Measurements from ENCODE around the gene PNMA1. TPM values are rescaled to one million over a fixed set of nuclear protein-coding genes. Genes with fewer than 3 reads are reported as not detected.

The PNMA1 gene
- total RNA-seq, 4 donors from 2014 or later, result 4.6 to 8.5 (median 6.6) TPM

DNA sequence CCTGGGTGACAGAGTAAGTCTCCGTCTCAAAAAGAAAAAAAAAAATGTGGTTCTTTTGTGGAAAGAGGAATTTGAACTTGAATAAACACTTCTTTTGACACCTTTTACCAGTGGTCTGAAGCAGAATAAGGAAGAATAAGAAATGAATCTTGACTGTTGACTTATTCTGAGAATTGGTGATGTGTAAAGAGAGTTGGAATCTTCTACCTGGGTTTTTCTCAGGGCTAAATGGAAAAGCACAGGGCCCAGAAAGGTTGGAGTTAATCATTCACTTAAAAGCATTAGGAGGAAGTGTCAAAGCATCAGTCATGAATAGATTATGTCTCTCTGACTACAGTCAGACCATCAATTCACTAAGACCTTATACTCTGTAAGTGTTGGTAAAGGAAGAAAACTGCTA is 13.9 kb downstream of the PNMA1 start:
- WGBS, 2 donors, result 0 to 89% methylated on average over 1 of the region's 1 CpG
- intact Hi-C loops (cut with DNase I; ENCODE audit: low total_unique reads), result no loop called here
- no peak for TF ChIP-seq POLR2A (IDR thresholded peaks at IDR 0.05)
- TF ChIP-seq, protein P1, sequence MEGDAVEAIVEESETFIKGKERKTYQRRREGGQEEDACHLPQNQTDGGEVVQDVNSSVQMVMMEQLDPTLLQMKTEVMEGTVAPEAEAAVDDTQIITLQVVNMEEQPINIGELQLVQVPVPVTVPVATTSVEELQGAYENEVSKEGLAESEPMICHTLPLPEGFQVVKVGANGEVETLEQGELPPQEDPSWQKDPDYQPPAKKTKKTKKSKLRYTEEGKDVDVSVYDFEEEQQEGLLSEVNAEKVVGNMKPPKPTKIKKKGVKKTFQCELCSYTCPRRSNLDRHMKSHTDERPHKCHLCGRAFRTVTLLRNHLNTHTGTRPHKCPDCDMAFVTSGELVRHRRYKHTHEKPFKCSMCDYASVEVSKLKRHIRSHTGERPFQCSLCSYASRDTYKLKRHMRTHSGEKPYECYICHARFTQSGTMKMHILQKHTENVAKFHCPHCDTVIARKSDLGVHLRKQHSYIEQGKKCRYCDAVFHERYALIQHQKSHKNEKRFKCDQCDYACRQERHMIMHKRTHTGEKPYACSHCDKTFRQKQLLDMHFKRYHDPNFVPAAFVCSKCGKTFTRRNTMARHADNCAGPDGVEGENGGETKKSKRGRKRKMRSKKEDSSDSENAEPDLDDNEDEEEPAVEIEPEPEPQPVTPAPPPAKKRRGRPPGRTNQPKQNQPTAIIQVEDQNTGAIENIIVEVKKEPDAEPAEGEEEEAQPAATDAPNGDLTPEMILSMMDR (IDR thresholded peaks at IDR 0.05), result no peak
- no peak for DNase-seq (ENCODE audit: low spot score in 2 of 2)
- no peak overlapping the region for H3K4me3 ChIP-seq (ENCODE audit: low read depth, poor library complexity, severe bottlenecking)

DNA sequence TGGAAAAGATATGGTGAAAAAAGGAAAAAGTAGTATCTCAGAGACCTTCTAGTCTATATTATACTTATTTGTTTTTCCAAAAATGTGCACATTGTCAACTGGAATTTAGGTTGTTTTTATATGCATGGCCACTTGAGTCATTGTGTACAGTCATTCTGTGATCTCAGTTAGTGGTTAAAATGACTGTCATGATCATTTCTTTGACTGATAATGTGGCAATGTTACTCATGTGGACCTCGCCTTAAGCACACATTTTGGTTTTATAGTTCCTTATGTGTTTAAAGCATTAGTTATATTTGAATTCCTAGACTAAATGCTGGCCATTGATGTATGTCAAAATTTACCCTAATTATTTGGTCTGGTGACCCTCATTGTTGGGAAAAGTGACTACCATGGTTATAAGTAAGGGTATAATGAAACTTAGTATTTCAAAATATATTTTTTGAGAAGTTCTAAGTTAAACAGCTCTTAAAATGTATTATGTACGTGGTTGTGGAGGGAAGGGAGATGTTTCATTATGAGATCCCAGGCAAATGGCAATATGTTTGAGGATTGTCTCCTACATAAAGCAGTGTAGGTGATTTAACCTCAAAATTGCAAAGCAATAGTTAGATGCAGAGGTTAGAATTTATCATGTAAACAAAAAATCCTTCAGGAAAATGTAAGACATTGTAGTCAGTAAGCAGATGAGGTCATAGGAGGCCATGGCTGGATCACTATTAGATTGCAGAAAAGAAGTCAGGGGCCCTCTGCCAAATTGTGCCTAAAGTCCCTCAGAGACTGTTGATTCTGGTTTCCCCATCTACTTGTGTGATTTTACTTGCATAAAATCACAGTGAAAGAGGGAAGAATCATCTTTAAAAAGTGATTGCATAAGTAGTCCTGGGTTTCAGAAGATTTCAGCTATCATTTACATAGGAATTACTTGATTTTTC is 17.5 kb downstream of the PNMA1 start:
- H3K4me3 ChIP-seq (ENCODE audit: low read depth, poor library complexity, severe bottlenecking), result no peak overlapping the region
- 85 to 91% methylated on average over 2 of the region's 2 CpGs for WGBS, 2 donors
- intact Hi-C loops (cut with DNase I; ENCODE audit: low total_unique reads), result no loop called here
- TF ChIP-seq, protein P1 (IDR thresholded peaks at IDR 0.05), result no peak
- TF ChIP-seq POLR2A (IDR thresholded peaks at IDR 0.05), result no peak
- DNase-seq (ENCODE audit: low spot score in 2 of 2), result no peak

DNA sequence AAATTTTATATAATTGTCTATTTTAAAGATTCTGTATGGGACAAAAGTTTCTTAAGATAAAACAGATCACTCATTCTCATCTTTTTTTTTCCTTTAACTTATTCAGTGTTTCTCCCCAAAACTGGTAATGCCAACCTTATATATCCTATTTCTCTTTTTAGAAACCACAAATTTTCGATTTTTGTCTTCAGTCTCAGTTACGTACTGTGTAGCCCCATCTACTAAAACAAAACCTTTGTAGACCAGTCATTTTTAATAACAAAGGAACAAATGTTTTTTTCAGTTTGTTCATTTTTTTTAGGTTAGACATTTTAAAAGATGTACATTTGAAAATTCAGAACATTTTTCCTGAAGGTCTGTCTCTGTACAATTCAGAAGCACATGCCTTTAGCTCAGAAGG is 18.2 kb downstream of the PNMA1 start:
- no peak for TF ChIP-seq POLR2A (IDR thresholded peaks at IDR 0.05)
- TF ChIP-seq, protein P1 (IDR thresholded peaks at IDR 0.05), result no peak
- no peak for DNase-seq (ENCODE audit: low spot score in 2 of 2)
- H3K4me3 ChIP-seq (ENCODE audit: low read depth, poor library complexity, severe bottlenecking), result no peak overlapping the region
- 83 to 92% methylated on average over 2 of the region's 2 CpGs for WGBS, 2 donors
- intact Hi-C loops (cut with DNase I; ENCODE audit: low total_unique reads), result no loop called here

DNA sequence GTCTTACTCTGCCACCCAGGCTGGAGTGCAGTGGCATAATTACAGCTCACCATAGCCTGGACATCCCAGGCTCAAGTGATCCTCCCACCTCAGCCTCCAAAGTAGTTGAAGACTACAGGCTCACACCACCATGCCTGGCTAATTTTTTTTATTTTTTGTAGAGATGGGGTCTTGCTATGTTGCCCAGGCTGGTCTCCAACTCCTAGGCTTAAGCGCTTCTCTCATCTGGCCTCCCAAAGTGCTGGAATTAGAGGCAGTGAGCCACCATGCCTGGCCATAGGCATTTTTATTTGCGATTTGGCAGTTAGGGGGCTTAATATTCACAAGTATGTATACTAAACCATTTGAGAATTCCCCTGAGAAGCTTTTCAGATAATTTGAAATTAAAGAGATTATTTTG is 19.1 kb downstream of the PNMA1 start:
- intact Hi-C loops (cut with DNase I; ENCODE audit: low total_unique reads), result no loop called here
- DNase-seq (ENCODE audit: low spot score in 2 of 2), result no peak
- TF ChIP-seq POLR2A (IDR thresholded peaks at IDR 0.05), result no peak
- TF ChIP-seq, protein P1 (IDR thresholded peaks at IDR 0.05), result no peak
- 94 to 96% methylated on average over 2 of the region's 2 CpGs for WGBS, 2 donors
- no peak overlapping the region for H3K4me3 ChIP-seq (ENCODE audit: low read depth, poor library complexity, severe bottlenecking)

- no peak for TF ChIP-seq POLR2A (IDR thresholded peaks at IDR 0.05)
- TF ChIP-seq, protein P1 (IDR thresholded peaks at IDR 0.05), result no peak
- intact Hi-C loops (cut with DNase I; ENCODE audit: low total_unique reads), result no loop called here
- no peak overlapping the region for H3K4me3 ChIP-seq (ENCODE audit: low read depth, poor library complexity, severe bottlenecking)
- 92 to 97% methylated on average over 2 of the region's 2 CpGs for WGBS, 2 donors
- DNase-seq (ENCODE audit: low spot score in 2 of 2), result no peak
These were observed 20.1 kb downstream of the PNMA1 start for GRCh38 chr14:73694083-73694482.
